IMR-90 (cell line): ENCODE data around the gene NR6A1. TPM values are rescaled to one million over a fixed set of nuclear protein-coding genes. Genes with fewer than 3 reads are reported as not detected.

Experiments used
- ATAC-seq: fragments of 200-7000 bp; cut with Tn5 transposase; 2 replicates; pipeline ENCODE4 v1.9.1; 2020; ENCODE audit warnings: low read depth, mild to moderate bottlenecking, moderate library complexity
- BruUV-seq: library from RNA; stranded (reverse); fragments of 400-500 nt; replicated peaks from 2 replicates; lab custom pipeline; 2021; lab: Mats Ljungman, UMichigan
- CTCF ChIA-PET: fragments of 300-600 bp; formaldehyde crosslinking; extraction: SDS; loops from one replicate; lab custom pipeline; 2021; ENCODE audit warnings: antibody characterized with exemption; lab: Yijun Ruan, JAX
- POLR2A ChIA-PET: fragments of 300-600 bp; sonication (Branson Sonifier 250); formaldehyde crosslinking; loops from one replicate; lab custom pipeline; 2022; ENCODE audit warnings: antibody characterized with exemption; ENCODE audit not compliant: unreplicated experiment; lab: Charles Lee
- DNase-seq: peaks from one replicate; pipeline ENCODE4 v3.0.0; 2013
- H2AFZ ChIP-seq: replicated peaks from 2 replicates; pipeline ENCODE3; 2013; ENCODE audit warnings: low read length, mild to moderate bottlenecking; ENCODE audit not compliant: poor library complexity
- H2AK5ac ChIP-seq: 2 replicates; pipeline ENCODE4 v1.6.1; 2013; ENCODE audit warnings: low read depth, low read length, inconsistent platforms
- H2AK9ac ChIP-seq: replicated peaks from 2 replicates; pipeline ENCODE3; 2013; ENCODE audit warnings: mild to moderate bottlenecking, low read depth, low read length, moderate library complexity; ENCODE audit not compliant: poor library complexity
- H2BK120ac ChIP-seq: 2 replicates; pipeline ENCODE4 v1.6.1; 2013; ENCODE audit warnings: low read depth, low read length, inconsistent platforms
- H2BK15ac ChIP-seq: 3 replicates; pipeline ENCODE4 v1.6.1; 2013; ENCODE audit warnings: low read depth, low read length, inconsistent platforms
- H2BK20ac ChIP-seq: 2 replicates; pipeline ENCODE4 v1.6.1; 2013; ENCODE audit warnings: low read depth, mild to moderate bottlenecking, inconsistent platforms, low read length, moderate library complexity
- H2BK5ac ChIP-seq: 2 replicates; pipeline ENCODE4 v1.6.1; 2013; ENCODE audit warnings: mild to moderate bottlenecking, low read depth, low read length, inconsistent platforms; ENCODE audit not compliant: poor library complexity, severe bottlenecking
- H3K14ac ChIP-seq: replicated peaks from 2 replicates; pipeline ENCODE4 v1.6.1; 2013; ENCODE audit warnings: low read depth, low read length, inconsistent platforms
- H3K18ac ChIP-seq: 2 replicates; pipeline ENCODE4 v1.6.1; 2013; ENCODE audit warnings: low read depth, low read length, control low read depth
- H3K23ac ChIP-seq: 2 replicates; pipeline ENCODE4 v1.6.1; 2013; ENCODE audit warnings: low read depth, low read length, inconsistent platforms
- H3K27ac ChIP-seq: 2 replicates; pipeline ENCODE4 v1.5.1; 2013; ENCODE audit warnings: mild to moderate bottlenecking, control low read depth, low read length; ENCODE audit not compliant: insufficient read depth
- H3K27me3 ChIP-seq: 2 replicates; pipeline ENCODE4 v1.6.1; 2013; ENCODE audit warnings: low read length; ENCODE audit not compliant: control insufficient read depth, insufficient read depth
- H3K36me3 ChIP-seq: 2 replicates; pipeline ENCODE4 v1.6.1; 2013; ENCODE audit warnings: low read length, mixed read lengths; ENCODE audit not compliant: control insufficient read depth, insufficient read depth
- H3K4ac ChIP-seq: 2 replicates; pipeline ENCODE4 v1.6.1; 2013; ENCODE audit warnings: low read depth, low read length, inconsistent platforms
- H3K4me1 ChIP-seq: 2 replicates; pipeline ENCODE4 v1.6.1; 2013; ENCODE audit warnings: low read length, mixed read lengths; ENCODE audit not compliant: control insufficient read depth, insufficient read depth
- H3K4me2 ChIP-seq: 2 replicates; pipeline ENCODE4 v1.6.1; 2013; ENCODE audit warnings: low read depth, mild to moderate bottlenecking, control low read depth, low read length, moderate library complexity
- H3K4me3 ChIP-seq: 2 replicates; pipeline ENCODE4 v1.5.1; 2013; ENCODE audit warnings: low read depth, mild to moderate bottlenecking, control low read depth, low read length, moderate library complexity; ENCODE audit not compliant: insufficient read depth
- H3K56ac ChIP-seq: 2 replicates; pipeline ENCODE4 v1.6.1; 2013; ENCODE audit warnings: low read length, inconsistent platforms; ENCODE audit not compliant: insufficient read depth; ENCODE audit errors: extremely low read depth
- H3K79me1 ChIP-seq, 2 experiments: 2 replicates each; pipeline ENCODE4 v1.6.1; 2013; ENCODE audit warnings: low read length in 2 of 2, inconsistent platforms in 1 of 2, low read depth in 1 of 2
- H3K9ac ChIP-seq: 2 replicates; pipeline ENCODE4 v1.6.1; 2013; ENCODE audit warnings: low read depth, low read length, control low read depth
- H3K9me1 ChIP-seq: 2 replicates; pipeline ENCODE4 v1.6.1; 2013; ENCODE audit warnings: low read length, inconsistent platforms; ENCODE audit not compliant: insufficient read depth
- H3K9me3 ChIP-seq: 2 replicates; pipeline ENCODE4 v1.6.1; 2013; ENCODE audit warnings: low read length; ENCODE audit not compliant: control insufficient read depth, insufficient read depth
- H4K20me1 ChIP-seq: 2 replicates; pipeline ENCODE4 v1.6.1; 2013; ENCODE audit warnings: low read length, inconsistent platforms; ENCODE audit not compliant: insufficient read depth
- H4K5ac ChIP-seq: 2 replicates; pipeline ENCODE4 v1.6.1; 2013; ENCODE audit warnings: mild to moderate bottlenecking, low read depth, low read length, control low read depth
- H4K8ac ChIP-seq, 2 experiments: 2 replicates each; pipeline ENCODE4 v1.6.1; 2013; ENCODE audit warnings: low read depth in 2 of 2, low read length in 2 of 2, control low read depth in 1 of 2, inconsistent platforms in 1 of 2
- H4K91ac ChIP-seq: 2 replicates; pipeline ENCODE4 v1.6.1; 2013; ENCODE audit warnings: low read depth, low read length, inconsistent platforms; ENCODE audit not compliant: insufficient read depth
- BHLHE40 ChIP-seq: fragments of 150-350 bp; IDR thresholded peaks from 2 replicates; pipeline ENCODE4 v1.6.1; 2016; ENCODE audit warnings: mild to moderate bottlenecking, low read depth, low read length
- CEBPB ChIP-seq: IDR thresholded peaks from 2 replicates; pipeline ENCODE4 v1.6.1; 2012; ENCODE audit warnings: low read depth, low read length, improper control_type of control experiment
- CHD1 ChIP-seq: IDR thresholded peaks from 2 replicates; pipeline ENCODE4 v1.6.1; 2012; ENCODE audit warnings: low read depth, low read length, improper control_type of control experiment
- FOS ChIP-seq: fragments of 150-350 bp; IDR thresholded peaks from 2 replicates; pipeline ENCODE4 v1.6.1; 2016; ENCODE audit warnings: low read depth, low read length
- MAFK ChIP-seq: IDR thresholded peaks from 2 replicates; pipeline ENCODE4 v1.6.1; 2012; ENCODE audit warnings: low read depth, low read length, improper control_type of control experiment
- MAZ ChIP-seq: IDR thresholded peaks from 2 replicates; pipeline ENCODE4 v1.6.1; 2012; ENCODE audit warnings: low read depth, mild to moderate bottlenecking, low read length, improper control_type of control experiment, moderate library complexity, borderline replicate concordance
- MXI1 ChIP-seq: IDR thresholded peaks from 2 replicates; pipeline ENCODE4 v1.6.1; 2012; ENCODE audit warnings: low read depth, mild to moderate bottlenecking, low read length, moderate library complexity, borderline replicate concordance
- NFE2L2 ChIP-seq: fragments of 150-350 bp; IDR thresholded peaks from 2 replicates; pipeline ENCODE4 v1.6.1; 2016; ENCODE audit warnings: low read depth, mild to moderate bottlenecking, low read length
- POLR2A ChIP-seq: IDR thresholded peaks from 2 replicates; pipeline ENCODE4 v1.6.1; 2012; ENCODE audit warnings: mild to moderate bottlenecking, low read depth, low read length
- RAD21 ChIP-seq: IDR thresholded peaks from 2 replicates; pipeline ENCODE4 v1.6.1; 2012; ENCODE audit warnings: low read length, improper control_type of control experiment
- RCOR1 ChIP-seq: IDR thresholded peaks from 2 replicates; pipeline ENCODE4 v1.6.1; 2012; ENCODE audit warnings: mild to moderate bottlenecking, low read length, improper control_type of control experiment; ENCODE audit not compliant: insufficient replicate concordance
- RFX5 ChIP-seq: IDR thresholded peaks from 2 replicates; pipeline ENCODE4 v1.8.0; 2012; ENCODE audit warnings: low read depth, mild to moderate bottlenecking, low read length, moderate library complexity
- SMC3 ChIP-seq: fragments of 150-350 bp; IDR thresholded peaks from 2 replicates; pipeline ENCODE4 v1.6.1; 2016; ENCODE audit warnings: low read depth, mild to moderate bottlenecking, antibody characterized with exemption, low read length, moderate library complexity
- WGBS, 2 experiments: methylation state at CpG; one replicate each; pipeline versions ENCODE4 v1.1.5 to v1.1.7; 2013; ENCODE audit warnings: missing lambda C conversion rate in 2 of 2; ENCODE audit not compliant: insufficient read length in 1 of 2; ENCODE audit errors: extremely low coverage in 2 of 2; 5-methylcytosine and 5-hydroxymethylcytosine counted together
- dilution Hi-C: fragments of 300-500 bp; cut with HindIII; formaldehyde crosslinking; loops from one replicate; pipeline ENCODE4 v1.14.3; 2018; ENCODE audit warnings: low sequenced_read_pairs; ENCODE audit not compliant: unreplicated experiment
- in situ Hi-C: fragments of 300-500 bp; cut with MboI; formaldehyde crosslinking; loops from 3 replicates; pipeline ENCODE4 v1.14.3; 2019; ENCODE audit warnings: low sequenced_read_pairs, inconsistent platforms, mixed read lengths
- intact Hi-C: fragments of 100-400 bp; cut with micrococcal nuclease; formaldehyde crosslinking; loops from 2 replicates; pipeline ENCODE4 v1.10.0; 2022
- polyA plus RNA-seq, 3 experiments: library from polyadenylated mRNA; depleted of rRNA; stranded (reverse); fragments of >200 nt; gene quantifications; 2 replicates each; pipeline ENCODE4 v1.2.3, GENCODE V29; 2012; ENCODE audit warnings: low replicate concordance in 1 of 3
- total RNA-seq: library from RNA; depleted of rRNA; stranded (reverse); fragments of >200 nt; gene quantifications from 2 replicates; pipeline ENCODE4 v1.2.3, GENCODE V29; 2012
- TF ChIP-seq, protein P1 (sequence below): fragments of 150-350 bp; IDR thresholded peaks from 2 replicates; pipeline ENCODE4 v1.6.1; 2017; ENCODE audit warnings: mild to moderate bottlenecking, antibody characterized with exemption, low read length, low read depth
- TF ChIP-seq, protein P2 (sequence below): fragments of 150-350 bp; IDR thresholded peaks from 2 replicates; pipeline ENCODE4 v1.6.1; 2016; ENCODE audit warnings: low read depth, mild to moderate bottlenecking, low read length, moderate library complexity, borderline replicate concordance
- TF ChIP-seq, protein P3 (sequence below): conservative IDR thresholded peaks from 2 replicates; pipeline ENCODE4 v1.5.1; 2012; ENCODE audit warnings: mild to moderate bottlenecking, low read depth, low read length, improper control_type of control experiment

NR6A1 gene
- total and polyA plus RNA-seq, 2 of the 4 experiments (the other 2 are of a cell fraction) = 0.14 to 0.36 TPM

DNA sequence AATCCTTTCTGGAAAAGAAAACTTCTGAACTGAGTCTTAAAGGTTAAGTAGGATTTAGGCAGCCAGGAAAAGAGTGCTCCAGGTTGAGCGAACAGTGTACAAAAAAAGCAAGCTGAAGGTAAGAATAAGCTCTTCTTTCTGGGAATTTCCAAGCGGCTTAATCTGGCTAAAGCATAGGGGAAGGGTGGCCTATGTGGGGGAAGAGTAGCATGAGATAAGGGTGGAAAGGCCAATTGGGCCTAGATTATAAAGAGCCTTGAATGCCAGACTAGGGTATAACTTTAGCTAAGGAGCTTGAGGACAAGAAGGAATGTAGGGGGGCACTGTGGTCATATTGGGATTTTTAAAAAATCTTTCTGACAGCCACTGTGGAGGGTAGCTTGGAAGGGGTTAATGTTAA lies 226.6 kb downstream of the NR6A1 start:
- Histone ChIP-seq H3K27me3 (peaks cover 21% of the 10 kb centered on the region), H3K14ac (no peak overlapping the region), H4K91ac (no peak overlapping the region), H3K4me2 (no peak overlapping the region), H2BK15ac (no peak overlapping the region), H4K5ac (no peak overlapping the region), H2BK20ac (no peak overlapping the region), H2BK120ac (no peak overlapping the region), H2BK5ac (no peak overlapping the region), H3K9ac (no peak overlapping the region), H3K56ac (no peak overlapping the region), H3K4me3 (no peak overlapping the region), H3K4me1 (peaks cover 2% of the 10 kb centered on the region; the same call in 1 of the 2 replicates), H3K27ac (no peak overlapping the region), H3K18ac (no peak overlapping the region), H3K9me1 (0 out of 2 replicates have a peak, but pooled peaks cover 7% of the 10 kb centered on the region), H3K9me3 (no peaks in the 10 kb centered on the region), H2AK9ac (no peak overlapping the region), H3K36me3 (no peaks in the 10 kb centered on the region), H2AK5ac (no peak overlapping the region), H3K23ac (no peak overlapping the region), H4K20me1 (no peaks in the 10 kb centered on the region), H2AFZ (no peak overlapping the region), H4K8ac (no peak overlapping the region), H3K4ac (no peak overlapping the region), H3K79me1 (no peaks in the 10 kb centered on the region)
- WGBS, 2 experiments = 100% methylated on average over 1 of the region's 2 CpGs; no CpG with 5 or more reads in 1 of the 2 experiments
- intact Hi-C loops = no loop called here
- ChIA-PET POLR2A (no interaction called here), CTCF (interaction anchor here (1.3 kb wide), 1 partner anchor 125 kb away, joined by 3 read pairs; no protein-coding TSS in a partner anchor)
- in situ Hi-C loops = no loop called here
- no TSS peak for BruUV-seq
- ATAC-seq = no peak
- dilution Hi-C loops = no loop called here
- no peak for DNase-seq
- TF ChIP-seq RCOR1 (no peak), NFE2L2 (no peak), CEBPB (no peak), MAZ (no peak), MXI1 (no peak), POLR2A (no peak), RFX5 (no peak), MAFK (no peak), CHD1 (no peak), FOS (no peak), RAD21 (no peak), BHLHE40 (no peak), SMC3 (no peak)
- TF ChIP-seq, protein P1, sequence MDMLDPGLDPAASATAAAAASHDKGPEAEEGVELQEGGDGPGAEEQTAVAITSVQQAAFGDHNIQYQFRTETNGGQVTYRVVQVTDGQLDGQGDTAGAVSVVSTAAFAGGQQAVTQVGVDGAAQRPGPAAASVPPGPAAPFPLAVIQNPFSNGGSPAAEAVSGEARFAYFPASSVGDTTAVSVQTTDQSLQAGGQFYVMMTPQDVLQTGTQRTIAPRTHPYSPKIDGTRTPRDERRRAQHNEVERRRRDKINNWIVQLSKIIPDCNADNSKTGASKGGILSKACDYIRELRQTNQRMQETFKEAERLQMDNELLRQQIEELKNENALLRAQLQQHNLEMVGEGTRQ = no peak
- TF ChIP-seq, protein P2, sequence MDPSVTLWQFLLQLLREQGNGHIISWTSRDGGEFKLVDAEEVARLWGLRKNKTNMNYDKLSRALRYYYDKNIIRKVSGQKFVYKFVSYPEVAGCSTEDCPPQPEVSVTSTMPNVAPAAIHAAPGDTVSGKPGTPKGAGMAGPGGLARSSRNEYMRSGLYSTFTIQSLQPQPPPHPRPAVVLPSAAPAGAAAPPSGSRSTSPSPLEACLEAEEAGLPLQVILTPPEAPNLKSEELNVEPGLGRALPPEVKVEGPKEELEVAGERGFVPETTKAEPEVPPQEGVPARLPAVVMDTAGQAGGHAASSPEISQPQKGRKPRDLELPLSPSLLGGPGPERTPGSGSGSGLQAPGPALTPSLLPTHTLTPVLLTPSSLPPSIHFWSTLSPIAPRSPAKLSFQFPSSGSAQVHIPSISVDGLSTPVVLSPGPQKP = no peak
- TF ChIP-seq, protein P3, sequence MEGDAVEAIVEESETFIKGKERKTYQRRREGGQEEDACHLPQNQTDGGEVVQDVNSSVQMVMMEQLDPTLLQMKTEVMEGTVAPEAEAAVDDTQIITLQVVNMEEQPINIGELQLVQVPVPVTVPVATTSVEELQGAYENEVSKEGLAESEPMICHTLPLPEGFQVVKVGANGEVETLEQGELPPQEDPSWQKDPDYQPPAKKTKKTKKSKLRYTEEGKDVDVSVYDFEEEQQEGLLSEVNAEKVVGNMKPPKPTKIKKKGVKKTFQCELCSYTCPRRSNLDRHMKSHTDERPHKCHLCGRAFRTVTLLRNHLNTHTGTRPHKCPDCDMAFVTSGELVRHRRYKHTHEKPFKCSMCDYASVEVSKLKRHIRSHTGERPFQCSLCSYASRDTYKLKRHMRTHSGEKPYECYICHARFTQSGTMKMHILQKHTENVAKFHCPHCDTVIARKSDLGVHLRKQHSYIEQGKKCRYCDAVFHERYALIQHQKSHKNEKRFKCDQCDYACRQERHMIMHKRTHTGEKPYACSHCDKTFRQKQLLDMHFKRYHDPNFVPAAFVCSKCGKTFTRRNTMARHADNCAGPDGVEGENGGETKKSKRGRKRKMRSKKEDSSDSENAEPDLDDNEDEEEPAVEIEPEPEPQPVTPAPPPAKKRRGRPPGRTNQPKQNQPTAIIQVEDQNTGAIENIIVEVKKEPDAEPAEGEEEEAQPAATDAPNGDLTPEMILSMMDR = no peak
